Stimulated activated CD4-positive, alpha-beta T cell treated with anti-CD3 and anti-CD28 coated beads, Interleukin-4, amount 100 ng/mL, for 24 hours (primary cell): ENCODE measurements around the gene C17orf78.
"Not testable (repeated sequence)": the region's sequence is repeated elsewhere in the genome, so short reads cannot be mapped to it uniquely, and the experiment has no call there.

Experiments used
- DNase-seq: peaks from one replicate; pipeline ENCODE4 v3.0.0-alpha.2; 2020

C17orf78 gene

GRCh38 chr17:37375706-37376105 lies at the start of gene C17orf78:
TSS of gene C17orf78 (plus strand) at chr17:37375985. CDS start at chr17:37376093, 108 bp downstream.
- no peak for DNase-seq

- DNase-seq = no peak
Observed at GRCh38 chr17:37327341-37328090, 48.3 kb upstream of the C17orf78 start.

GRCh38 chr17:37338847-37339246 lies 36.9 kb upstream of the C17orf78 start:
- DNase-seq = no peak

- DNase-seq = no peak
Observed at GRCh38 chr17:37339321-37339720, 36.5 kb upstream of the C17orf78 start.

- DNase-seq = no peak
Observed at GRCh38 chr17:37340804-37341203, 35.0 kb upstream of the C17orf78 start.

GRCh38 chr17:37342589-37342988 lies 33.2 kb upstream of the C17orf78 start:
- DNase-seq = no peak

GRCh38 chr17:37344519-37344918 lies 31.3 kb upstream of the C17orf78 start:
- no peak for DNase-seq

GRCh38 chr17:37346863-37347402 lies 28.9 kb upstream of the C17orf78 start:
- DNase-seq = not testable (repeated sequence)

GRCh38 chr17:37356796-37357569 lies 18.8 kb upstream of the C17orf78 start:
- DNase-seq = not testable (repeated sequence)

- peak; percentile 45 for DNase-seq
Observed at GRCh38 chr17:37358098-37358829, 17.5 kb upstream of the C17orf78 start.

GRCh38 chr17:37358830-37359681 lies 16.7 kb upstream of the C17orf78 start:
- DNase-seq = peak; percentile 87

- DNase-seq = no peak
Observed at GRCh38 chr17:37359682-37360188, 16.1 kb upstream of the C17orf78 start.

- DNase-seq = no peak
Observed at GRCh38 chr17:37360632-37361031, 15.2 kb upstream of the C17orf78 start.

GRCh38 chr17:37361543-37361942 lies 14.2 kb upstream of the C17orf78 start:
- no peak for DNase-seq

- no peak for DNase-seq
Observed at GRCh38 chr17:37365589-37365988, 10.2 kb upstream of the C17orf78 start.

GRCh38 chr17:37368577-37368976 lies 7.2 kb upstream of the C17orf78 start:
- DNase-seq = no peak

- peak; percentile 70 for DNase-seq
Observed at GRCh38 chr17:37373530-37374159, 2.1 kb upstream of the C17orf78 start.

GRCh38 chr17:37382056-37382455 lies 6.3 kb downstream of the C17orf78 start:
- DNase-seq = no peak

GRCh38 chr17:37384560-37385149 lies 8.9 kb downstream of the C17orf78 start:
- DNase-seq = no peak

GRCh38 chr17:37385474-37385990 lies 9.7 kb downstream of the C17orf78 start:
- DNase-seq = no peak

GRCh38 chr17:37386462-37386861 lies 10.7 kb downstream of the C17orf78 start:
- no peak for DNase-seq
